Measurements from ENCODE around the gene RMDN2.

DNA sequence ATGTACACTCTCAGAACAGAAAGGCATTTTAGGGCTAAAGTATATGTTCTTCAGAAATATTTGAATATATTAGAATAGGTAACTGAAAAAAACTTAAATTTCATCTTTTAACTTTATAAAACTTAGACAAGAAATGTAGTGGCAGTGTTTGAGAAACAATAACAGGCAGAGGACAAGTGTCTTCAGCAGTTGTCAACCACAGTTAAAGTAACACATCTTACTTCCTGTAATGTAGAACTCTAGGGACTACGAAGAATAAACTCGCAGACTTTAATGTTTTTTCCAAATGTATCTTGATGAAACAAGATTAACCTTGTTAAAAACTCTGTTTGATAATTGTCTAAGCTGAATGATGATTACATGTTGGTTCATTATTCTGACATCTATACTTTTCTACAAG lies 50.7 kb downstream of the RMDN2 start:
- TF ChIP-seq TAF1 (IDR thresholded peaks at IDR 0.05; ENCODE audit: control insufficient read depth, extremely low read depth, insufficient read depth, low read length, severe bottlenecking) (no peak), MTA1 (IDR thresholded peaks at IDR 0.05; ENCODE audit: borderline replicate concordance) (no peak), ZNF274 (IDR thresholded peaks at IDR 0.05; ENCODE audit: borderline replicate concordance, low read depth, low read length) (no peak), NR2F6 (CRISPR knock-in tag; IDR thresholded peaks at IDR 0.05) (no peak)
- TF ChIP-seq, protein P1, sequence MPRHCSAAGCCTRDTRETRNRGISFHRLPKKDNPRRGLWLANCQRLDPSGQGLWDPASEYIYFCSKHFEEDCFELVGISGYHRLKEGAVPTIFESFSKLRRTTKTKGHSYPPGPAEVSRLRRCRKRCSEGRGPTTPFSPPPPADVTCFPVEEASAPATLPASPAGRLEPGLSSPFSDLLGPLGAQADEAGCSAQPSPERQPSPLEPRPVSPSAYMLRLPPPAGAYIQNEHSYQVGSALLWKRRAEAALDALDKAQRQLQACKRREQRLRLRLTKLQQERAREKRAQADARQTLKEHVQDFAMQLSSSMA (CRISPR knock-in tag; IDR thresholded peaks at IDR 0.05) = no peak

Measured in K562 (cell line).